ENCODE measurements around the gene ZNF841. TPM values are rescaled to one million over a fixed set of nuclear protein-coding genes. Genes with fewer than 3 reads are reported as not detected.

The ZNF841 gene
- total RNA-seq, 1 donor from 2014 or later = 37.8 TPM

- Histone ChIP-seq H3K4me1 (ENCODE audit: insufficient read depth, low read length) (no peaks in the 10 kb centered on the region), H2AFZ (ENCODE audit: low read depth, low read length) (no peak overlapping the region), H3K36me3 (ENCODE audit: insufficient read depth, low read length) (peaks cover 47% of the 10 kb centered on the region), H3K9ac (ENCODE audit: low read length) (no peak overlapping the region), H3K27me3 (ENCODE audit: insufficient read depth, low read length) (no peaks in the 10 kb centered on the region), H3K9me3 (ENCODE audit: insufficient read depth, low read depth, low read length) (peaks cover 15% of the 10 kb centered on the region), H3K4me3 (ENCODE audit: insufficient read depth, low read depth, low read length) (no peak overlapping the region), H3K27ac (ENCODE audit: low read depth, low read length) (no peak overlapping the region), H3K4me2 (ENCODE audit: low read length) (no peak overlapping the region), H4K20me1 (ENCODE audit: insufficient read depth, low read length) (no peaks in the 10 kb centered on the region), H3K79me2 (ENCODE audit: insufficient read depth, low read length) (peaks cover 28% of the 10 kb centered on the region)
- no peak for TF ChIP-seq CTCF (IDR thresholded peaks at IDR 0.05; ENCODE audit: insufficient read depth, low read depth, low read length)
- H3K27ac Mint-ChIP-seq (ENCODE audit: unreplicated experiment) = no peak overlapping the region
- H3K4me3 Mint-ChIP-seq (ENCODE audit: unreplicated experiment) = no peak overlapping the region
- H3K4me1 Mint-ChIP-seq (ENCODE audit: low read depth, unreplicated experiment) = peaks cover 7% of the 10 kb centered on the region
- H3K9me3 Mint-ChIP-seq (ENCODE audit: unreplicated experiment) = peaks cover 19% of the 10 kb centered on the region
- no peak for DNase-seq (ENCODE audit: low read depth)
- peaks cover 69% of the 10 kb centered on the region for H3K36me3 Mint-ChIP-seq (ENCODE audit: low read depth, unreplicated experiment)
- no peaks in the 10 kb centered on the region for H3K27me3 Mint-ChIP-seq (ENCODE audit: low read depth, unreplicated experiment)
- no peak for FAIRE-seq
These were observed 73.4 kb downstream of the ZNF841 start for GRCh38 chr19:52022193-52022592.

GRCh38 chr19:52020506-52020905 is 75.1 kb downstream of the ZNF841 start:
- DNase-seq (ENCODE audit: low read depth) = no peak
- Mint-ChIP-seq H3K36me3 (ENCODE audit: low read depth, unreplicated experiment) (peaks cover 83% of the 10 kb centered on the region), H3K27ac (ENCODE audit: unreplicated experiment) (no peak overlapping the region), H3K4me1 (ENCODE audit: low read depth, unreplicated experiment) (peaks cover 3% of the 10 kb centered on the region), H3K27me3 (ENCODE audit: low read depth, unreplicated experiment) (no peaks in the 10 kb centered on the region), H3K9me3 (ENCODE audit: unreplicated experiment) (peaks cover 23% of the 10 kb centered on the region), H3K4me3 (ENCODE audit: unreplicated experiment) (no peak overlapping the region)
- Histone ChIP-seq H3K4me3 (ENCODE audit: insufficient read depth, low read depth, low read length) (no peak overlapping the region), H2AFZ (ENCODE audit: low read depth, low read length) (no peak overlapping the region), H3K27me3 (ENCODE audit: insufficient read depth, low read length) (no peaks in the 10 kb centered on the region), H3K4me1 (ENCODE audit: insufficient read depth, low read length) (no peaks in the 10 kb centered on the region), H3K79me2 (ENCODE audit: insufficient read depth, low read length) (peaks cover 17% of the 10 kb centered on the region), H3K36me3 (ENCODE audit: insufficient read depth, low read length) (peaks cover 59% of the 10 kb centered on the region), H3K4me2 (ENCODE audit: low read length) (no peak overlapping the region), H4K20me1 (ENCODE audit: insufficient read depth, low read length) (no peaks in the 10 kb centered on the region), H3K9ac (ENCODE audit: low read length) (no peak overlapping the region), H3K9me3 (ENCODE audit: insufficient read depth, low read depth, low read length) (peaks cover 28% of the 10 kb centered on the region), H3K27ac (ENCODE audit: low read depth, low read length) (no peak overlapping the region)
- TF ChIP-seq EZH2 (IDR thresholded peaks at IDR 0.05; ENCODE audit: insufficient read depth, low read length) = no peak
- no peak for TF ChIP-seq CTCF (IDR thresholded peaks at IDR 0.05; ENCODE audit: insufficient read depth, low read depth, low read length)
- no peak for FAIRE-seq

Other genes starting within 250 kb of the ZNF841 start
- gene ZNF577, start 207.8 kb downstream of the ZNF841 start, total RNA-seq = 7.6 TPM in 2 replicates
- 12.5 and 13.8 TPM in 2 replicates for gene ZNF649, start 190.7 kb downstream of the ZNF841 start, total RNA-seq
- gene ZNF613, start 168.3 kb downstream of the ZNF841 start, total RNA-seq = 5.8 and 7.2 TPM in 2 replicates
- 8.6 and 9.5 TPM in 2 replicates for gene ZNF350, start 108.9 kb downstream of the ZNF841 start, total RNA-seq
- gene ZNF615, start 87.6 kb downstream of the ZNF841 start, total RNA-seq = 4.7 and 5.8 TPM in 2 replicates
- gene ZNF614, start 67.4 kb downstream of the ZNF841 start, total RNA-seq = 9.9 and 11.4 TPM in 2 replicates
- gene ZNF432, start 46.9 kb downstream of the ZNF841 start, total RNA-seq = 17.7 and 22.9 TPM in 2 replicates
- gene ZNF616, start 44.2 kb upstream of the ZNF841 start, total RNA-seq = 13.1 and 14.7 TPM in 2 replicates
- 6.9 and 7.5 TPM in 2 replicates for gene ZNF836, start 75.9 kb upstream of the ZNF841 start, total RNA-seq
- gene PPP2R1A, start 94.3 kb upstream of the ZNF841 start, total RNA-seq = 316 and 332 TPM in 2 replicates
- 13.2 and 16.5 TPM in 2 replicates for gene ZNF766, start 173.8 kb upstream of the ZNF841 start, total RNA-seq
- 8.8 and 12.6 TPM in 2 replicates for gene ZNF480, start 201.4 kb upstream of the ZNF841 start, total RNA-seq
- gene ZNF610, start 240.5 kb upstream of the ZNF841 start, total RNA-seq = 5.7 and 5.8 TPM in 2 replicates

All from astrocyte (in vitro differentiated cells and primary cell).